Kidney (tissue), 14 donors: ENCODE results near the gene SNX19. TPM values are rescaled to one million over a fixed set of nuclear protein-coding genes. Genes with fewer than 3 reads are reported as not detected.
"Not testable (repeated sequence)": the region's sequence is repeated elsewhere in the genome, so short reads cannot be mapped to it uniquely, and the experiment has no call there.

Experiments
- DNase-seq, 5 donors: peaks; one replicate each; pipeline ENCODE4 v3.0.0-alpha.2; 2013 to 2020
- FAIRE-seq: peaks from 2 replicates; lab custom pipeline; 2012; peaks lifted over from hg19 to GRCh38; lab: Jason Lieb, UNC
- H3K27ac ChIP-seq, 2 donors: one replicate each; pipeline ENCODE4 v1.7.0; 2013; ENCODE audit warnings: low read depth in 2 of 2, low read length in 2 of 2, inconsistent platforms in 1 of 2
- H3K27me3 ChIP-seq: one replicate; pipeline ENCODE4 v1.7.1; 2013; ENCODE audit warnings: low read length, inconsistent platforms; ENCODE audit not compliant: control insufficient read depth, insufficient read depth
- H3K36me3 ChIP-seq, 3 donors: one replicate each; pipeline versions ENCODE4 v1.7.0 to v1.7.1; 2013; ENCODE audit warnings: low read length in 3 of 3, control low read depth in 1 of 3, inconsistent platforms in 1 of 3; ENCODE audit not compliant: insufficient read depth in 3 of 3, control insufficient read depth in 2 of 3
- H3K4me1 ChIP-seq, 3 donors: one replicate each; pipeline versions ENCODE4 v1.7.0 to v1.7.1; 2013; ENCODE audit warnings: low read length in 3 of 3, inconsistent platforms in 1 of 3, low read depth in 1 of 3; ENCODE audit not compliant: control insufficient read depth in 2 of 3, insufficient read depth in 2 of 3
- H3K4me3 ChIP-seq, 3 donors: one replicate each; pipeline versions ENCODE4 v1.7.0 to v1.8.1; 2013; ENCODE audit warnings: low read length in 3 of 3, control low read depth in 1 of 3, inconsistent platforms in 1 of 3
- H3K9ac ChIP-seq, 3 donors: one replicate each; pipeline versions ENCODE4 v1.7.0 to v1.7.1; 2013; ENCODE audit warnings: low read length in 3 of 3, control low read depth in 1 of 3, inconsistent platforms in 1 of 3
- H3K9me3 ChIP-seq, 3 donors: one replicate each; pipeline versions ENCODE4 v1.7.0 to v1.7.1; 2013; ENCODE audit warnings: low read length in 3 of 3, control low read depth in 1 of 3, inconsistent platforms in 1 of 3; ENCODE audit not compliant: control insufficient read depth in 2 of 3, insufficient read depth in 1 of 3
- CTCF ChIP-seq: IDR thresholded peaks from 3 replicates; pipeline ENCODE4 v1.5.1; 2012; ENCODE audit warnings: mild to moderate bottlenecking, moderate library complexity, borderline replicate concordance; ENCODE audit not compliant: insufficient read depth; ENCODE audit errors: extremely low read depth
- intact Hi-C: fragments of 100-400 bp; cut with DNase I; formaldehyde crosslinking; loops from one replicate; pipeline ENCODE4 v1.11.1; 2022
- polyA plus RNA-seq: library from polyadenylated mRNA; stranded (reverse); fragments of 350-450 nt; fragmentation: Illumina TruSeq; extraction: RNeasy Lipid Tissue Mini Kit (QIAGEN cat#74804); gene quantifications from one replicate; pipeline ENCODE4 v1.2.3, GENCODE V29; 2014; ENCODE audit warnings: low read depth, low replicate concordance; ENCODE audit not compliant: insufficient read depth
- total RNA-seq: library from RNA; stranded (reverse); fragmentation: NEBNext Ultra II Directional; extraction: Animal tissue kit (Norgen Biotek cat#: 25700); gene quantifications from one replicate; pipeline ENCODE4 v1.2.1, GENCODE V29; 2021
- donor health status: control.
- donor health status: control.
- donor health status: control.
- donor health status: control.
- donor health status: control.
- donor health status: DM: yes; HTN: yes; CAD: no.
- donor health status: Normal renal cell carcinoma (clear cell type).

Gene SNX19
- total and polyA plus RNA-seq, 2 donors from 2014 or later, result 16.9 to 67.5 TPM

GRCh38 chr11:130859886-130860285 is 56.4 kb downstream of the SNX19 start:
- Histone ChIP-seq H3K36me3 (no peaks in the 10 kb centered on the region), H3K27me3 (no peaks in the 10 kb centered on the region), H3K4me3 (no peak overlapping the region), H3K9me3 (no peaks in the 10 kb centered on the region), H3K27ac (no peak overlapping the region), H3K4me1 (no peaks in the 10 kb centered on the region), H3K9ac (no peak overlapping the region)
- FAIRE-seq, result no peak
- no peak for TF ChIP-seq CTCF
- intact Hi-C loops, result loop anchor here (5.0 kb wide), 1 partner anchor 428 kb away; no protein-coding TSS in a partner anchor
- DNase-seq, result no peak

GRCh38 chr11:130858215-130858614 is 58.1 kb downstream of the SNX19 start:
- no peak overlapping the region for H3K27ac ChIP-seq
- no peaks in the 10 kb centered on the region for H3K4me1 ChIP-seq
- DNase-seq (peak in 1 of 5 donors; percentile 29), FAIRE-seq (no peak)
- H3K36me3 ChIP-seq, result no peaks in the 10 kb centered on the region
- intact Hi-C loops, result no loop called here
- no peak overlapping the region for H3K4me3 ChIP-seq
- no peak overlapping the region for H3K9ac ChIP-seq
- TF ChIP-seq CTCF, result no peak
- no peaks in the 10 kb centered on the region for H3K9me3 ChIP-seq
- no peaks in the 10 kb centered on the region for H3K27me3 ChIP-seq

- H3K4me3 ChIP-seq, H3K9me3 ChIP-seq, DNase-seq, H3K36me3 ChIP-seq, intact Hi-C loops, FAIRE-seq, H3K27me3 ChIP-seq, H3K4me1 ChIP-seq, H3K27ac ChIP-seq, H3K9ac ChIP-seq: not testable (repeated sequence)
Measured at GRCh38 chr11:130855707-130856106, 60.6 kb downstream of the SNX19 start.

GRCh38 chr11:130854483-130854882 is 61.8 kb downstream of the SNX19 start:
- H3K4me1 ChIP-seq, result no peaks in the 10 kb centered on the region
- H3K9me3 ChIP-seq, result peaks cover 0 to 3% (median 0%) of the 10 kb centered on the region in 3 donors
- H3K9ac ChIP-seq, result no peak overlapping the region
- H3K36me3 ChIP-seq, result no peaks in the 10 kb centered on the region
- no peaks in the 10 kb centered on the region for H3K27me3 ChIP-seq
- FAIRE-seq (no peak), DNase-seq (no peak)
- no peak overlapping the region for H3K4me3 ChIP-seq
- no peak overlapping the region for H3K27ac ChIP-seq
- TF ChIP-seq CTCF, result no peak
- intact Hi-C loops, result no loop called here
